Endothelial cell (in vitro differentiated cells): Measurements from ENCODE around the gene AXIN1. TPM values are rescaled to one million over a fixed set of nuclear protein-coding genes. Genes with fewer than 3 reads are reported as not detected.

Experiments
- DNase-seq: peaks from one replicate; pipeline ENCODE4 v3.0.0; 2021; ENCODE audit warnings: low spot score
- H3K27ac Mint-ChIP-seq: one replicate; pipeline ENCODE4 v1.8.0; 2021; ENCODE audit warnings: mixed read lengths, inconsistent platforms; ENCODE audit not compliant: unreplicated experiment
- H3K27me3 Mint-ChIP-seq: one replicate; pipeline ENCODE4 v1.8.0; 2021; ENCODE audit warnings: mild to moderate bottlenecking, moderate library complexity, mixed read lengths, inconsistent platforms; ENCODE audit not compliant: unreplicated experiment
- H3K36me3 Mint-ChIP-seq: one replicate; pipeline ENCODE4 v1.8.0; 2021; ENCODE audit warnings: mild to moderate bottlenecking, low read depth, mixed read lengths, inconsistent platforms; ENCODE audit not compliant: unreplicated experiment
- H3K4me1 Mint-ChIP-seq: one replicate; pipeline ENCODE4 v1.8.0; 2021; ENCODE audit warnings: mild to moderate bottlenecking, mixed read lengths, inconsistent platforms; ENCODE audit not compliant: unreplicated experiment
- H3K4me3 Mint-ChIP-seq: one replicate; pipeline ENCODE4 v1.8.0; 2021; ENCODE audit warnings: mild to moderate bottlenecking, mixed read lengths, inconsistent platforms; ENCODE audit not compliant: unreplicated experiment
- H3K9me3 Mint-ChIP-seq: one replicate; pipeline ENCODE4 v1.8.0; 2021; ENCODE audit warnings: mixed read lengths, inconsistent platforms; ENCODE audit not compliant: unreplicated experiment
- CTCF ChIP-seq: fragments of 200-600 bp; sonication (generic); IDR thresholded peaks from one replicate; pipeline ENCODE4 v1.5.0; 2021; ENCODE audit warnings: antibody characterized with exemption; ENCODE audit not compliant: unreplicated experiment
- total RNA-seq: library from RNA; stranded (reverse); fragmentation: NEBNext Ultra II Directional; extraction: Animal tissue kit (Norgen Biotek cat#: 25700); gene quantifications from one replicate; pipeline ENCODE4 v1.2.1, GENCODE V29; 2021; ENCODE audit not compliant: unreplicated experiment

Gene AXIN1
- total RNA-seq, 1 donor from 2014 or later, result 17.5 TPM

- DNase-seq, result no peak
- TF ChIP-seq CTCF, result no peak
- Mint-ChIP-seq H3K27ac (no peak overlapping the region), H3K4me1 (no peaks in the 10 kb centered on the region), H3K4me3 (no peak overlapping the region), H3K9me3 (no peaks in the 10 kb centered on the region), H3K27me3 (peaks cover 3% of the 10 kb centered on the region), H3K36me3 (peaks cover 7% of the 10 kb centered on the region)
Observed at GRCh38 chr16:324201-324450, 28.4 kb downstream of the AXIN1 start.

GRCh38 chr16:322476-323143 lies 29.9 kb downstream of the AXIN1 start:
- TF ChIP-seq CTCF, result no peak
- no peak overlapping the region for H3K27ac Mint-ChIP-seq

GRCh38 chr16:321532-321931 lies 31.0 kb downstream of the AXIN1 start:
- TF ChIP-seq CTCF, result no peak
- Mint-ChIP-seq H3K4me1 (no peaks in the 10 kb centered on the region), H3K36me3 (peaks cover 7% of the 10 kb centered on the region), H3K27me3 (peaks cover 6% of the 10 kb centered on the region), H3K27ac (no peak overlapping the region), H3K4me3 (no peak overlapping the region), H3K9me3 (no peaks in the 10 kb centered on the region)
- DNase-seq, result no peak

More at GRCh38 chr16:322476-323143, 29.9 kb downstream of the AXIN1 start:
- no peak for DNase-seq
- no peaks in the 10 kb centered on the region for H3K9me3 Mint-ChIP-seq
- H3K4me3 Mint-ChIP-seq, result no peak overlapping the region
- H3K4me1 Mint-ChIP-seq, result no peaks in the 10 kb centered on the region
- H3K36me3 Mint-ChIP-seq, result peaks cover 7% of the 10 kb centered on the region
- H3K27me3 Mint-ChIP-seq, result peaks cover 4% of the 10 kb centered on the region

GRCh38 chr16:320206-320605 lies 32.3 kb downstream of the AXIN1 start:
- TF ChIP-seq CTCF, result no peak
- no peak for DNase-seq
- peaks cover 1% of the 10 kb centered on the region for H3K4me1 Mint-ChIP-seq
- H3K27me3 Mint-ChIP-seq, result peaks cover 6% of the 10 kb centered on the region
- no peak overlapping the region for H3K4me3 Mint-ChIP-seq
- peaks cover 9% of the 10 kb centered on the region for H3K36me3 Mint-ChIP-seq
- no peaks in the 10 kb centered on the region for H3K9me3 Mint-ChIP-seq
- H3K27ac Mint-ChIP-seq, result no peak overlapping the region

- no peak overlapping the region for H3K4me3 Mint-ChIP-seq
Observed at GRCh38 chr16:318628-319027, 33.9 kb downstream of the AXIN1 start.

More at GRCh38 chr16:318628-319027, 33.9 kb downstream of the AXIN1 start:
- no peak overlapping the region for H3K27ac Mint-ChIP-seq
- H3K36me3 Mint-ChIP-seq, result peaks cover 18% of the 10 kb centered on the region
- no peaks in the 10 kb centered on the region for H3K9me3 Mint-ChIP-seq
- peaks cover 4% of the 10 kb centered on the region for H3K27me3 Mint-ChIP-seq
- peaks cover 3% of the 10 kb centered on the region for H3K4me1 Mint-ChIP-seq
- DNase-seq, result peak; percentile 41
- TF ChIP-seq CTCF, result no peak
